SK-N-SH (cell line): Measurements from ENCODE around the gene TTC9. TPM values are rescaled to one million over a fixed set of nuclear protein-coding genes. Genes with fewer than 3 reads are reported as not detected.

ENCODE experiments used
- CTCF ChIA-PET: fragments of 300-600, 350-600 bp; formaldehyde crosslinking; extraction: SDS; loops from one replicate; lab custom pipeline; 2021; lab: Yijun Ruan, JAX
- POLR2A ChIA-PET: fragments of 350-600 bp; sonication (Branson Sonifier 250); formaldehyde crosslinking; extraction: SDS; loops from one replicate; lab custom pipeline; 2020; ENCODE audit warnings: antibody characterized with exemption, inconsistent platforms; lab: Yijun Ruan, JAX
- DNase-seq: peaks from one replicate; pipeline ENCODE4 v3.0.0; 2012
- H2AFZ ChIP-seq: fragments of 200-600 bp; sonication (generic); 2 replicates; pipeline ENCODE4 v1.8.1; 2016; ENCODE audit warnings: antibody characterized with exemption, mild to moderate bottlenecking, low read depth
- H3F3A ChIP-seq: fragments of 200-600 bp; sonication (generic); replicated peaks from 2 replicates; pipeline ENCODE3; 2016; ENCODE audit warnings: antibody characterized with exemption, mild to moderate bottlenecking; ENCODE audit not compliant: insufficient read depth
- H3K27ac ChIP-seq, 2 experiments: fragments of 200-500 bp in 1 of 2; fragments of 200-600 bp in 1 of 2; sonication (Bioruptor generic) in 1 of 2; sonication (generic), shearing (Covaris generic) in 1 of 2; 2 replicates each; pipeline versions ENCODE4 v1.5.1 to v1.6.1; 2014 to 2016; ENCODE audit warnings: low read depth in 2 of 2, inconsistent platforms in 1 of 2, low read length in 1 of 2, mild to moderate bottlenecking in 1 of 2, mixed read lengths in 1 of 2
- H3K27me3 ChIP-seq: fragments of 200-600 bp; sonication (generic), shearing (Covaris generic); 2 replicates; pipeline ENCODE4 v1.6.1; 2016; ENCODE audit warnings: mixed run types; ENCODE audit not compliant: insufficient read depth
- H3K36me3 ChIP-seq, 2 experiments: fragments of 200-500 bp in 1 of 2; fragments of 200-600 bp in 1 of 2; sonication (Bioruptor generic) in 1 of 2; sonication (generic) in 1 of 2; replicated peaks in 1 of 2; 2 replicates each; pipeline versions ENCODE3 to v1.5.1; 2014 to 2016; ENCODE audit warnings: low read length in 1 of 2, mild to moderate bottlenecking in 1 of 2; ENCODE audit not compliant: insufficient read depth in 2 of 2, control insufficient read depth in 1 of 2
- H3K4me1 ChIP-seq, 2 experiments: fragments of 200-500 bp in 1 of 2; fragments of 200-600 bp in 1 of 2; sonication (Bioruptor generic) in 1 of 2; sonication (generic), shearing (Covaris generic) in 1 of 2; 2 replicates each; pipeline versions ENCODE4 v1.5.1 to v1.6.1; 2014 to 2016; ENCODE audit warnings: low read depth in 1 of 2, low read length in 1 of 2, mixed run types in 1 of 2; ENCODE audit not compliant: insufficient read depth in 2 of 2, control insufficient read depth in 1 of 2
- H3K4me2 ChIP-seq: fragments of 200-600 bp; sonication (generic), shearing (Covaris generic); 2 replicates; pipeline ENCODE4 v1.6.1; 2017; ENCODE audit warnings: mixed run types
- H3K4me3 ChIP-seq, 2 experiments: fragments of 200-500 bp in 1 of 2; fragments of 200-600 bp in 1 of 2; sonication (Bioruptor generic) in 1 of 2; sonication (generic), shearing (Covaris generic) in 1 of 2; 2 replicates each; pipeline versions ENCODE4 v1.5.1 to v1.8.1; 2014 to 2016; ENCODE audit warnings: low read depth in 2 of 2, inconsistent platforms in 1 of 2, low read length in 1 of 2, mild to moderate bottlenecking in 1 of 2, mixed read lengths in 1 of 2, moderate library complexity in 1 of 2
- H3K79me2 ChIP-seq: fragments of 200-600 bp; sonication (generic); 2 replicates; pipeline ENCODE4 v1.8.1; 2017; ENCODE audit warnings: mild to moderate bottlenecking; ENCODE audit not compliant: insufficient read depth
- H3K9ac ChIP-seq: fragments of 200-600 bp; sonication (generic); 2 replicates; pipeline ENCODE4 v1.6.1; 2017; ENCODE audit warnings: mixed run types
- H3K9me2 ChIP-seq: fragments of 200-600 bp; sonication (generic); 2 replicates; pipeline ENCODE4 v1.6.1; 2017; ENCODE audit warnings: mixed run types
- H3K9me3 ChIP-seq: fragments of 200-600 bp; sonication (generic); 2 replicates; pipeline ENCODE4 v1.6.1; 2017; ENCODE audit warnings: mixed run types, mild to moderate bottlenecking, moderate library complexity
- H4K20me1 ChIP-seq: fragments of 200-600 bp; sonication (generic); 2 replicates; pipeline ENCODE4 v1.6.1; 2017; ENCODE audit warnings: mild to moderate bottlenecking, mixed run types; ENCODE audit not compliant: insufficient read depth
- ELF1 ChIP-seq: IDR thresholded peaks from 2 replicates; pipeline ENCODE4 v1.4.0; 2012
- FOSL2 ChIP-seq: IDR thresholded peaks from 2 replicates; pipeline ENCODE4 v1.4.0; 2012; ENCODE audit warnings: low read depth, mild to moderate bottlenecking, moderate library complexity, borderline replicate concordance
- FOXJ3 ChIP-seq: sonication (generic); formaldehyde crosslinking; IDR thresholded peaks from 2 replicates; pipeline ENCODE4 v1.5.1; 2020; ENCODE audit warnings: mild to moderate bottlenecking, missing genetic modification reagents
- FOXM1 ChIP-seq: IDR thresholded peaks from 2 replicates; pipeline ENCODE4 v1.4.0; 2012; ENCODE audit warnings: low read depth, mild to moderate bottlenecking
- MEF2A ChIP-seq: IDR thresholded peaks from 2 replicates; pipeline ENCODE4 v1.4.0; 2012; ENCODE audit warnings: low read depth, borderline replicate concordance
- NRF1 ChIP-seq: IDR thresholded peaks from 2 replicates; pipeline ENCODE4 v1.6.1; 2012; ENCODE audit warnings: low read depth, mild to moderate bottlenecking, low read length
- POLR2AphosphoS5 ChIP-seq: IDR thresholded peaks from 2 replicates; pipeline ENCODE4 v1.6.1; 2012; ENCODE audit warnings: low read depth, low read length
- RFX5 ChIP-seq: IDR thresholded peaks from 2 replicates; pipeline ENCODE4 v1.6.1; 2012; ENCODE audit warnings: mild to moderate bottlenecking, improper control_type of control experiment, low read length
- SMC3 ChIP-seq: IDR thresholded peaks from 2 replicates; pipeline ENCODE4 v1.6.1; 2012; ENCODE audit warnings: low read depth, low read length, improper control_type of control experiment
- TEAD4 ChIP-seq: IDR thresholded peaks from 2 replicates; pipeline ENCODE4 v1.4.0; 2012; ENCODE audit warnings: mild to moderate bottlenecking, borderline replicate concordance; ENCODE audit not compliant: insufficient read depth
- WGBS: methylation state at CpG from one replicate; pipeline ENCODE4 v1.1.6; 2017; ENCODE audit warnings: low lambda C conversion rate; 5-methylcytosine and 5-hydroxymethylcytosine counted together
- polyA plus RNA-seq, 3 experiments: library from polyadenylated mRNA; depleted of rRNA; stranded (reverse); fragments of >200 nt; gene quantifications; 2 replicates each; pipeline ENCODE4 v1.2.3, GENCODE V29; 2012
- TF ChIP-seq, protein P1 (sequence below): IDR thresholded peaks from 2 replicates; pipeline ENCODE4 v1.6.1; 2012; ENCODE audit warnings: mild to moderate bottlenecking, low read depth, low read length, moderate library complexity
- TF ChIP-seq, protein P2 (sequence below): IDR thresholded peaks from 2 replicates; pipeline ENCODE4; 2012
- TF ChIP-seq, protein P3 (sequence below): IDR thresholded peaks from 2 replicates; pipeline ENCODE4 v1.4.0; 2012; ENCODE audit warnings: low read depth, borderline replicate concordance
- TF ChIP-seq, protein P4 (sequence below): fragments of 200-600 bp; sonication (generic); IDR thresholded peaks from 2 replicates; pipeline ENCODE4 v1.6.1; 2017; ENCODE audit warnings: antibody characterized with exemption, mild to moderate bottlenecking, moderate library complexity

TTC9 gene
- polyA plus RNA-seq, 1 of the 3 experiments (the other 2 are of a cell fraction) = 0.33 TPM

DNA sequence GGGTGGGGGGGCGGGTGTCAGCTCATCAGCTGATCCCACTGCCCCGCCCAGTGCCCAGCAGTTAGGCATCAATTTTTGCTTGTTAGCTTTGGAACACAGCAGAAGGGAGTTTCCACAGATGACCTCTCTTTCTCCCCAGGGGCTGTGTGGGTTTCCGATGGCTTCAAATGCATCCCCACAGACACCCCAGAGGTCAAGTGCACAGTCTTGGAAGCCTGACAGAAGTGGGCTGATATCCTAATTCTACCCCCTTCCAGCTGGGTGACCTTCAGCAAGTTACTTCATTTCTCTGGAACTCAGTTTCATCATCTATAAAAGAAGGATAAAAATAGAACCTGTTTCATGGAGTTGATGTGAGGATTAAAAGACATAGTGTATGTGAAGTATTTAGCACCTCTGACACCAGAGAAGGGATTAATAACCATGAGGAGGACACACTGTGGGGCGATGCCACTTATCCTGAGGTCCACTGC lies 22.0 kb downstream of the TTC9 start:
- CTCF ChIA-PET = no interaction called here
- no peak for DNase-seq
- Histone ChIP-seq H3K9me3 (no peaks in the 10 kb centered on the region), H3K9me2 (no peaks in the 10 kb centered on the region), H3K36me3 (no peaks in the 10 kb centered on the region), H4K20me1 (no peaks in the 10 kb centered on the region), H3K9ac (no peak overlapping the region)
- no peak for TF ChIP-seq ELF1
- TF ChIP-seq FOSL2 = no peak
- TF ChIP-seq FOXJ3 (CRISPR knock-in tag) = no peak
- TF ChIP-seq MEF2A = no peak
- no peak for TF ChIP-seq FOXM1
- TF ChIP-seq, protein P1, sequence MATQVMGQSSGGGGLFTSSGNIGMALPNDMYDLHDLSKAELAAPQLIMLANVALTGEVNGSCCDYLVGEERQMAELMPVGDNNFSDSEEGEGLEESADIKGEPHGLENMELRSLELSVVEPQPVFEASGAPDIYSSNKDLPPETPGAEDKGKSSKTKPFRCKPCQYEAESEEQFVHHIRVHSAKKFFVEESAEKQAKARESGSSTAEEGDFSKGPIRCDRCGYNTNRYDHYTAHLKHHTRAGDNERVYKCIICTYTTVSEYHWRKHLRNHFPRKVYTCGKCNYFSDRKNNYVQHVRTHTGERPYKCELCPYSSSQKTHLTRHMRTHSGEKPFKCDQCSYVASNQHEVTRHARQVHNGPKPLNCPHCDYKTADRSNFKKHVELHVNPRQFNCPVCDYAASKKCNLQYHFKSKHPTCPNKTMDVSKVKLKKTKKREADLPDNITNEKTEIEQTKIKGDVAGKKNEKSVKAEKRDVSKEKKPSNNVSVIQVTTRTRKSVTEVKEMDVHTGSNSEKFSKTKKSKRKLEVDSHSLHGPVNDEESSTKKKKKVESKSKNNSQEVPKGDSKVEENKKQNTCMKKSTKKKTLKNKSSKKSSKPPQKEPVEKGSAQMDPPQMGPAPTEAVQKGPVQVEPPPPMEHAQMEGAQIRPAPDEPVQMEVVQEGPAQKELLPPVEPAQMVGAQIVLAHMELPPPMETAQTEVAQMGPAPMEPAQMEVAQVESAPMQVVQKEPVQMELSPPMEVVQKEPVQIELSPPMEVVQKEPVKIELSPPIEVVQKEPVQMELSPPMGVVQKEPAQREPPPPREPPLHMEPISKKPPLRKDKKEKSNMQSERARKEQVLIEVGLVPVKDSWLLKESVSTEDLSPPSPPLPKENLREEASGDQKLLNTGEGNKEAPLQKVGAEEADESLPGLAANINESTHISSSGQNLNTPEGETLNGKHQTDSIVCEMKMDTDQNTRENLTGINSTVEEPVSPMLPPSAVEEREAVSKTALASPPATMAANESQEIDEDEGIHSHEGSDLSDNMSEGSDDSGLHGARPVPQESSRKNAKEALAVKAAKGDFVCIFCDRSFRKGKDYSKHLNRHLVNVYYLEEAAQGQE = no peak
- TF ChIP-seq, protein P2, sequence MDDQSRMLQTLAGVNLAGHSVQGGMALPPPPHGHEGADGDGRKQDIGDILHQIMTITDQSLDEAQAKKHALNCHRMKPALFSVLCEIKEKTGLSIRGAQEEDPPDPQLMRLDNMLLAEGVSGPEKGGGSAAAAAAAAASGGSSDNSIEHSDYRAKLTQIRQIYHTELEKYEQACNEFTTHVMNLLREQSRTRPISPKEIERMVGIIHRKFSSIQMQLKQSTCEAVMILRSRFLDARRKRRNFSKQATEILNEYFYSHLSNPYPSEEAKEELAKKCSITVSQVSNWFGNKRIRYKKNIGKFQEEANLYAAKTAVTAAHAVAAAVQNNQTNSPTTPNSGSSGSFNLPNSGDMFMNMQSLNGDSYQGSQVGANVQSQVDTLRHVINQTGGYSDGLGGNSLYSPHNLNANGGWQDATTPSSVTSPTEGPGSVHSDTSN = no peak
- TF ChIP-seq, protein P3, sequence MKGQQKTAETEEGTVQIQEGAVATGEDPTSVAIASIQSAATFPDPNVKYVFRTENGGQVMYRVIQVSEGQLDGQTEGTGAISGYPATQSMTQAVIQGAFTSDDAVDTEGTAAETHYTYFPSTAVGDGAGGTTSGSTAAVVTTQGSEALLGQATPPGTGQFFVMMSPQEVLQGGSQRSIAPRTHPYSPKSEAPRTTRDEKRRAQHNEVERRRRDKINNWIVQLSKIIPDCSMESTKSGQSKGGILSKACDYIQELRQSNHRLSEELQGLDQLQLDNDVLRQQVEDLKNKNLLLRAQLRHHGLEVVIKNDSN = no peak
- TF ChIP-seq, all 33 proteins: peak for 0
- peaks cover 0 to 13% of the 10 kb centered on the region in 2 experiments; a peak in 1 of 4 replicates for H3K4me1 ChIP-seq
- no peaks in the 10 kb centered on the region for H3K27me3 ChIP-seq
- no peak overlapping the region for H2AFZ ChIP-seq
- no peak overlapping the region for H3K4me2 ChIP-seq
- no peaks in the 10 kb centered on the region for H3K79me2 ChIP-seq
- no peak overlapping the region for H3K27ac ChIP-seq
- H3F3A ChIP-seq = no peaks in the 10 kb centered on the region
- H3K4me3 ChIP-seq = no peak overlapping the region
- 43% methylated on average over 3 of the region's 4 CpGs for WGBS
- POLR2A ChIA-PET = no interaction called here

DNA sequence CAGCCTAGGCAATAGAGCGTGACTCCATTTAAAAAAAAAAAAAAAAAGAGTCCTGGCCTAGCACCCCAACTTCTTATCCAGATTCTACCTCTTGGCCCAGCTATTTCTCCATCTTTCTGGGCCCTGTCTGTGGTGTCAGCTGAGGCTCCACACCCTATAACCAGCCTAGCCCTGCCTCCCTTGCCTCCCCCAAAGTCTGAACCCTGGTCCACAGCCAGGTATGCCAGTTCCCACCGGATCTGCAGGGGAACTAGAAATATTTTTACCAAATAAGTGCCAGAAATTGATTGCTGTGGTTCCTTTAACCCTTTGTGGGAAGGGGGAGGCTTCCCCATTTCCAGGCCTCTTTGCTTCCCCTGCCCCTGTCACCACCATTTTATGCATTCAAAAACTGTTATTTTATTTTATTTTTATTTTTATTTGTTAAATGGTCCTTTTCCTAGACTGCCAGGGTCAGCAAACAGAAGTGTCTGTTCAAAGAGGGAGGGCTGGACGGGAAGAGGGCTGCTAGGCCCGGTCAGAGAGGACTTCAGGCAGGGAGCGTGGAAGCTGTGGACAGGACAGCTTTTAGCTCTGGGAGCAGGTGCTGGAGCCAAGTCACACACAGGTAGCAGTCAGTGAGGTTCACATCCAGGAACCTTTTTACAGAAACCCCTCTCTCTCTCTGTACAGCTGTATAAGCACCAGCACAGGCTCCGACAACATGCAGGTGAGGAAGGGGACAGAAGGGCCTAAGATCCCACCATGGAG lies 23.2 kb downstream of the TTC9 start:
- CTCF ChIA-PET = no interaction called here

More for the DNA sequence above, 23.2 kb downstream of the TTC9 start:
- H3K27ac ChIP-seq = no peak overlapping the region
- no peaks in the 10 kb centered on the region for H3K36me3 ChIP-seq
- H4K20me1 ChIP-seq = no peaks in the 10 kb centered on the region
- H3K9me2 ChIP-seq = no peaks in the 10 kb centered on the region
- no peaks in the 10 kb centered on the region for H3K9me3 ChIP-seq
- TF ChIP-seq SMC3 (no peak), NRF1 (no peak), POLR2AphosphoS5 (no peak), TEAD4 (no peak), RFX5 (no peak)
- TF ChIP-seq, protein P4, sequence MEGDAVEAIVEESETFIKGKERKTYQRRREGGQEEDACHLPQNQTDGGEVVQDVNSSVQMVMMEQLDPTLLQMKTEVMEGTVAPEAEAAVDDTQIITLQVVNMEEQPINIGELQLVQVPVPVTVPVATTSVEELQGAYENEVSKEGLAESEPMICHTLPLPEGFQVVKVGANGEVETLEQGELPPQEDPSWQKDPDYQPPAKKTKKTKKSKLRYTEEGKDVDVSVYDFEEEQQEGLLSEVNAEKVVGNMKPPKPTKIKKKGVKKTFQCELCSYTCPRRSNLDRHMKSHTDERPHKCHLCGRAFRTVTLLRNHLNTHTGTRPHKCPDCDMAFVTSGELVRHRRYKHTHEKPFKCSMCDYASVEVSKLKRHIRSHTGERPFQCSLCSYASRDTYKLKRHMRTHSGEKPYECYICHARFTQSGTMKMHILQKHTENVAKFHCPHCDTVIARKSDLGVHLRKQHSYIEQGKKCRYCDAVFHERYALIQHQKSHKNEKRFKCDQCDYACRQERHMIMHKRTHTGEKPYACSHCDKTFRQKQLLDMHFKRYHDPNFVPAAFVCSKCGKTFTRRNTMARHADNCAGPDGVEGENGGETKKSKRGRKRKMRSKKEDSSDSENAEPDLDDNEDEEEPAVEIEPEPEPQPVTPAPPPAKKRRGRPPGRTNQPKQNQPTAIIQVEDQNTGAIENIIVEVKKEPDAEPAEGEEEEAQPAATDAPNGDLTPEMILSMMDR = no peak
- POLR2A ChIA-PET = interaction anchor here (0.9 kb wide), 1 partner anchor 10 kb away, joined by 3 read pairs; no protein-coding TSS in a partner anchor
- H3K4me3 ChIP-seq = no peak overlapping the region
- no peak overlapping the region for H3K9ac ChIP-seq
- peaks cover 0 to 13% of the 10 kb centered on the region in 2 experiments; a peak in 1 of 4 replicates for H3K4me1 ChIP-seq
- 72% methylated on average over 6 of the region's 6 CpGs for WGBS
- no peaks in the 10 kb centered on the region for H3K27me3 ChIP-seq
- no peak for DNase-seq
- no peak overlapping the region for H2AFZ ChIP-seq
- no peak overlapping the region for H3K4me2 ChIP-seq
- no peaks in the 10 kb centered on the region for H3F3A ChIP-seq
- H3K79me2 ChIP-seq = no peaks in the 10 kb centered on the region
